Thoracic aorta (tissue), 2 donors: ENCODE results near the gene TLN1. TPM values are rescaled to one million over a fixed set of nuclear protein-coding genes. Genes with fewer than 3 reads are reported as not detected.

ENCODE experiments used
- ATAC-seq: fragments of 150-250 bp; one replicate; pipeline ENCODE4 v1.8.0; 2017; ENCODE audit warnings: low read depth; ENCODE audit not compliant: insufficient number of reproducible peaks, low FRiP score
- DNase-seq: peaks from one replicate; pipeline ENCODE4 v3.0.0-alpha.2; 2020; ENCODE audit warnings: low spot score
- H3K27ac ChIP-seq, 2 donors: fragments of 200-600 bp; sonication (generic); 1 replicate in 1 of 2; 2 replicates in 1 of 2; pipeline ENCODE4 v1.5.1; 2016; ENCODE audit warnings: mild to moderate bottlenecking in 2 of 2, moderate library complexity in 2 of 2
- H3K27me3 ChIP-seq: fragments of 200-600 bp; sonication (generic); replicated peaks from 2 replicates; pipeline ENCODE4 v1.6.0; 2016; ENCODE audit warnings: mild to moderate bottlenecking; ENCODE audit not compliant: insufficient read depth
- H3K36me3 ChIP-seq: fragments of 200-600 bp; sonication (generic); one replicate; pipeline ENCODE4 v1.5.1; 2016
- H3K4me1 ChIP-seq, 2 donors: fragments of 200-600 bp; sonication (generic); 1 replicate in 1 of 2; 2 replicates in 1 of 2; pipeline versions ENCODE4 v1.5.1 to v1.6.0; 2016; ENCODE audit warnings: low read depth in 2 of 2, mild to moderate bottlenecking in 1 of 2; ENCODE audit not compliant: control insufficient read depth in 1 of 2
- H3K4me3 ChIP-seq: fragments of 200-600 bp; sonication (generic); 2 replicates; pipeline ENCODE4 v1.5.1; 2016; ENCODE audit warnings: mild to moderate bottlenecking
- H3K9me3 ChIP-seq: fragments of 200-600 bp; sonication (generic); 2 replicates; pipeline ENCODE4 v1.5.1; 2016
- total RNA-seq, 2 donors: library from RNA; depleted of rRNA; stranded (reverse); fragments of >200 nt; gene quantifications; one replicate each; pipeline versions ENCODE4 v1.1.0 to v1.2.3, GENCODE V29; 2016
- TF ChIP-seq, protein P1 (sequence below): fragments of 200-600 bp; sonication (generic); IDR thresholded peaks from one replicate; pipeline ENCODE4 v1.5.1; 2019; ENCODE audit warnings: antibody characterized with exemption

Gene TLN1
- total RNA-seq, 2 donors from 2014 or later, result 889 to 1,019 TPM

DNA sequence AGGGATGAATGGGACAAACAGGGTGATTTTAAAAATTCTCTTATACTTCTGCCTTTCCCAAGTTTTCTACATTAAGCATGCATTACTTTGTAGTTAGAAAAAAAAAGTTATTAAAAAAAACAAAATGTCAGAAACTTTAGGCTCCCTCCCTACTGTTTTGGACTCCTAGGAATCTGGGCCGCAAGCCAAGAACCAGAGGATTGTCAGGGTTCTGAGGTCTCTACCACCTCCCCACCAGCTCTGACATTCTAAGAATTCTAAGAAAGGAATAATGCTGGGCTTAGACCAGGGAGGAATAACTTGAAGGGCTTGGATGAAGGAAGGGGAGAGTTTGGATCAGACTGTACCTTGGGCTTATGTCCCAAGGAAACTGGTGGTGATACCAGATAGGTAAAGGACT lies 66.0 kb downstream of the TLN1 start:
- Histone ChIP-seq H3K36me3 (no peaks in the 10 kb centered on the region), H3K27ac (no peak overlapping the region), H3K27me3 (no peaks in the 10 kb centered on the region), H3K9me3 (no peaks in the 10 kb centered on the region), H3K4me1 (peaks cover 21 to 37% of the 10 kb centered on the region in 2 donors), H3K4me3 (no peak overlapping the region)
- ATAC-seq (no peak), DNase-seq (no peak)
- TF ChIP-seq, protein P1, sequence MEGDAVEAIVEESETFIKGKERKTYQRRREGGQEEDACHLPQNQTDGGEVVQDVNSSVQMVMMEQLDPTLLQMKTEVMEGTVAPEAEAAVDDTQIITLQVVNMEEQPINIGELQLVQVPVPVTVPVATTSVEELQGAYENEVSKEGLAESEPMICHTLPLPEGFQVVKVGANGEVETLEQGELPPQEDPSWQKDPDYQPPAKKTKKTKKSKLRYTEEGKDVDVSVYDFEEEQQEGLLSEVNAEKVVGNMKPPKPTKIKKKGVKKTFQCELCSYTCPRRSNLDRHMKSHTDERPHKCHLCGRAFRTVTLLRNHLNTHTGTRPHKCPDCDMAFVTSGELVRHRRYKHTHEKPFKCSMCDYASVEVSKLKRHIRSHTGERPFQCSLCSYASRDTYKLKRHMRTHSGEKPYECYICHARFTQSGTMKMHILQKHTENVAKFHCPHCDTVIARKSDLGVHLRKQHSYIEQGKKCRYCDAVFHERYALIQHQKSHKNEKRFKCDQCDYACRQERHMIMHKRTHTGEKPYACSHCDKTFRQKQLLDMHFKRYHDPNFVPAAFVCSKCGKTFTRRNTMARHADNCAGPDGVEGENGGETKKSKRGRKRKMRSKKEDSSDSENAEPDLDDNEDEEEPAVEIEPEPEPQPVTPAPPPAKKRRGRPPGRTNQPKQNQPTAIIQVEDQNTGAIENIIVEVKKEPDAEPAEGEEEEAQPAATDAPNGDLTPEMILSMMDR, result no peak

DNA sequence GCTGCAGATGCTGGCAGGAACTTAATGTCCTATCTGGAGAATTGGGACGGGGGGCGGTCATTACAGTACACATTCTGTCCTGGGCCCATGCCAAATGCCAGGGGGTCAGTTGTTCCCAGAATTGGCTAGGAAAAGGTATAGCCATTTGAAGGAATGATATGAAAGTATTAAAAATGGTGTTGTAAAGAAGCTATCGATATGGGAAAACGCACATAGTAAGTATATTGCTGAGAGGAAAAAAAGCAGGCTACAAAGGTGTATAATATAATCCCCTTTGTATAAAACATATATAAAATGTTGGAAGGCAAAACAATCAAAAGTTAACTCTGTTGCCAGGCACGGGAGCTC lies 66.5 kb downstream of the TLN1 start:
- DNase-seq (no peak), ATAC-seq (no peak)
- H3K4me1 ChIP-seq, result peaks cover 26 to 43% of the 10 kb centered on the region in 2 donors
- peak overlapping the region; percentile 73 for H3K4me3 ChIP-seq
- H3K27me3 ChIP-seq, result no peaks in the 10 kb centered on the region
- H3K27ac ChIP-seq, result peak overlapping the region in 1 of 2 donors; percentile 99
- no peaks in the 10 kb centered on the region for H3K9me3 ChIP-seq
- TF ChIP-seq, protein P1, result no peak
- H3K36me3 ChIP-seq, result peaks cover 4% of the 10 kb centered on the region

DNA sequence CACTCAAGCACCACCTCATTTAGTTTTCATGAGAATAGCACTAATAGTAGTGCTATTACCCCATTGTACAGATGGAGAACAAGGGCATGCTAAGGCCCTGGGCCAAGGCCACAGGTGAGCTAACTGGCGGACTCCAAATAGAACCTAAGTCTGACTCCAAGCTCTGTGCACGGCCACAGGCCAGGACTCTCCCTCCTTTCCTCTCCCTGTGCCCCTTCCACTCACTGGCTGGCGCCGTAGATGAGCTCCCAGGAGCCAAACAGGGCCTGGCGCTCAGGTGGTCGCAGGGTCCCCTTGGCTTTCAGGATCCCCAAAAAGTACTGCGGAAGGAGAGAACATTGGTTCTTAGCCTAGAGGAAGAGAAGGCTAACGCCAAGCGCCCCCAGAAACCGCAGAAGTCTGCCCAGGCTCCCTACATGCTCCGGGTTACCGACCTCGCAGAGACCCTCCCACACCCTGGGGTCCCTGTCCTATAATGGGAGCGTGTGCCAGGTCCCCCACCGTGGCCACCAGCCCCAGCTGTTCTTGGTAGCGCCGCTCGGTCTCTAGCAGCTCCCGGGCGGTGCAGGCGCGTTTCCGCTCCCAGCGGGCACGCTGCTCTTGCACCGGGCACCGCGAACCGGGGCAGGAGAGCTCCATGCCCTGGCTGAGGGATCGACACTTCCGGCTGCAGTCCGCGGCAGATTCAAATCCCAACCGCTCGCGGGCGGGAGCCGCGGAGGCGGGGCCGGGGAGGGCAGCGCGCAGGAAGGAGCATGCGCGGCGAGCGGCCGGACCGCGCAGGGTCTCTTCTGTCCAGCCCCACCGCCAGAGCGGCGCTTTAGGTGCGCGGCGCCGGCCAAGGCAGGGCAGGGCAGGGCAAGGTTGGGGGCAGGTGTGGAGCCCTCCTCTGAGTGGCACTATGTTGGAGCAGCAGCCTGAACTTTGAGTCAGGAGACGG lies 67.2 kb downstream of the TLN1 start, which contains the start of gene ARHGEF39:
ARHGEF39 (minus strand) TSS at position 665 of the 940 bp plus-strand sequence; CDS start at position 639, 26 bp downstream.
- Histone ChIP-seq H3K4me1 (peaks cover 32 to 49% of the 10 kb centered on the region in 2 donors), H3K27me3 (no peaks in the 10 kb centered on the region), H3K4me3 (peak within 1 kb of the TSS; percentile 73), H3K36me3 (peaks cover 10% of the 10 kb centered on the region), H3K27ac (peak within 1 kb of the TSS; percentile 99), H3K9me3 (no peaks in the 10 kb centered on the region)
- TF ChIP-seq, protein P1, result no peak
- ATAC-seq (peak; percentile 29), DNase-seq (no peak)

DNA sequence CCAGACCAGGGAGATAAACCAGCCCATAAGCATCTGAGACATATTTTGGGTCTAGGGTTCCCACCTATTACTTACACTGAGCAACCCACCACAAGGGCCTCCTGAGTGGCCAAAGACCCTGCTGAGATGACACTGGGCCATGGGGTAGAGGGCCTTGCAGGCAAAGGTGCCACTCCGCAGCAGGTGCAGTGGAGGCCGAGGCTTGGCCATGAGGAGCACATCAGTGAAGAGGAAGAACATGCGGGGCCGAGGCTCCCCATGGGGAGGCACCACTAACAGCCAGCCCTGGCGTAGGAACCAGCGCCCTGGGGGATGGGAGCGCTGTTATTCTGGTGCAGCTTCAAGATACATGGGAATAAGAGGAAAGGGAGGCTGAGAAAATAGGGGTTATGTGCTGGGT lies 69.6 kb downstream of the TLN1 start:
- Histone ChIP-seq H3K36me3 (peaks cover 10% of the 10 kb centered on the region), H3K27ac (peak overlapping the region; percentile 99), H3K4me3 (no peak overlapping the region), H3K27me3 (no peaks in the 10 kb centered on the region), H3K4me1 (peaks cover 34 to 53% of the 10 kb centered on the region in 2 donors), H3K9me3 (no peaks in the 10 kb centered on the region)
- TF ChIP-seq, protein P1, result no peak
- ATAC-seq (no peak), DNase-seq (no peak)

DNA sequence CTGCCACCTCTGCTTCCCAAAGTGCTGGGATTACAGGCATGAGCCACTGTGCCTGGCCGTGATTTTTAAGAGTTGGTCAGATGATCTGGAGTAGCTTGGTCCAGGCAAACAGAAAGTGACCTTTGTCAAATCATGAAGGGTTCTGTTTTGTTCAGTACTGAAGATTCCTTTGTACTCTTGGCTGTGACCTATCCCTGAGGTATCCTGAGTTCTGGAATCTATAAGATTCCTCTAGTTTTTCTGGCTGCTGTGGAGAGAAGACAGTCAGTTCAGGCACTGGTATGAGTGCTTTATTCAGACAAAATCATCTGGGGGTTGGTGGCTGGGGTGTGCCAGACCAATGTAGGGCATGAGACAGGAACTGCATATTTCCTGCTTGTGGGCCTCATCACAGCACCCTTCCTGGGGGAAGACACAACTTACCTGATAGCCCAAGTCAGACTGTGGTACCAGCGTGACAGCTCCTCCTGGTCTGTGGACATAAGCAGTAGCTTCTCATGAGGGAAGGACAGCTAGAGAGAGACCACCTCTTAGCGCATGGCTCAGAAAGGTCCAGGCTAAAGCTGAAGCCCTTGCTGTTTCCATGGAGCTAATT lies 70.1 kb downstream of the TLN1 start:
- H3K27me3 ChIP-seq, result no peaks in the 10 kb centered on the region
- DNase-seq (no peak), ATAC-seq (no peak)
- H3K27ac ChIP-seq, result peak overlapping the region; percentile 99
- peaks cover 10% of the 10 kb centered on the region for H3K36me3 ChIP-seq
- H3K4me3 ChIP-seq, result no peak overlapping the region
- no peaks in the 10 kb centered on the region for H3K9me3 ChIP-seq
- TF ChIP-seq, protein P1, result no peak
- peaks cover 34 to 58% of the 10 kb centered on the region in 2 donors for H3K4me1 ChIP-seq
